ENCODE measurements around the gene CPZ. TPM values are rescaled to one million over a fixed set of nuclear protein-coding genes. Genes with fewer than 3 reads are reported as not detected.

CPZ gene
- total and polyA plus RNA-seq, 10 of the 15 experiments (the other 5 are each of a cell fraction or from before 2014, with no cell fraction given): not detected

DNA sequence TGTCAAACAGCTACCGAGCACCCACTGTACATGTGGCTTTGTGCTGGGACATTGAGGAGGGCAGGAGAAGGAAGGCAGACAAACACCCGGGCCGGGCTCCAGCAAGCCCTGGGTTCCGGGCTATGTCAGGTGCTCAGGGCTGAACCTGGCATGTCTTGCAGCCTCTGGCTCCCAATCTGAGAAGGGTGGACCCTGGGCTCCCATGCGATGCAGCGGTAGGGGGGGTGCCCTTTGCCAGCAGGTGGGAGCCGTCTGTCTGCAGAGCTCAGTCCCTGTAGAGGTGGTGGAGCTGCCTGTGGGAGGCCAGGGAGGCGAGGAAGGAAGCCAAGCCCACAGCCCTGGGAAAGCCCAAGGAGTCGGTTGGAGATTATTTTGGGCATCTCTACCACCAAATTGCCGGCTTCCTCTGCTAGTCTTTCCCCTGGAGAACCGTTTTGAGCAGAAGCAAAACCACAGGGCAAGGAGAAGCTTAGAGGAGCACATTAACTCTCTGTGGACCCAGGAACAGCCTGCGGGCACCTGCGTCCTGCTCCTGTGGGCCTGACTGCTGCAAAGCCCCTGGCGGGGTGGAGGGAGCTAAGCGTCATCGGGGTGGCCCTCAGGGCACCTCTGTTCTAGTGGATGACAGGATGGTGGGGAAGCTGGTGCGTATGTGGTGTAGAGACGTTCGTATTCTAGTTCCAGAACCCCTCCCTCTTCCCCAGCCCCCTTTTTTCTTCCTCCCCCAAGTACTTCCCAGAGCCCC lies 10.3 kb downstream of the CPZ start (continued):
- TF ChIP-seq, protein P1, sequence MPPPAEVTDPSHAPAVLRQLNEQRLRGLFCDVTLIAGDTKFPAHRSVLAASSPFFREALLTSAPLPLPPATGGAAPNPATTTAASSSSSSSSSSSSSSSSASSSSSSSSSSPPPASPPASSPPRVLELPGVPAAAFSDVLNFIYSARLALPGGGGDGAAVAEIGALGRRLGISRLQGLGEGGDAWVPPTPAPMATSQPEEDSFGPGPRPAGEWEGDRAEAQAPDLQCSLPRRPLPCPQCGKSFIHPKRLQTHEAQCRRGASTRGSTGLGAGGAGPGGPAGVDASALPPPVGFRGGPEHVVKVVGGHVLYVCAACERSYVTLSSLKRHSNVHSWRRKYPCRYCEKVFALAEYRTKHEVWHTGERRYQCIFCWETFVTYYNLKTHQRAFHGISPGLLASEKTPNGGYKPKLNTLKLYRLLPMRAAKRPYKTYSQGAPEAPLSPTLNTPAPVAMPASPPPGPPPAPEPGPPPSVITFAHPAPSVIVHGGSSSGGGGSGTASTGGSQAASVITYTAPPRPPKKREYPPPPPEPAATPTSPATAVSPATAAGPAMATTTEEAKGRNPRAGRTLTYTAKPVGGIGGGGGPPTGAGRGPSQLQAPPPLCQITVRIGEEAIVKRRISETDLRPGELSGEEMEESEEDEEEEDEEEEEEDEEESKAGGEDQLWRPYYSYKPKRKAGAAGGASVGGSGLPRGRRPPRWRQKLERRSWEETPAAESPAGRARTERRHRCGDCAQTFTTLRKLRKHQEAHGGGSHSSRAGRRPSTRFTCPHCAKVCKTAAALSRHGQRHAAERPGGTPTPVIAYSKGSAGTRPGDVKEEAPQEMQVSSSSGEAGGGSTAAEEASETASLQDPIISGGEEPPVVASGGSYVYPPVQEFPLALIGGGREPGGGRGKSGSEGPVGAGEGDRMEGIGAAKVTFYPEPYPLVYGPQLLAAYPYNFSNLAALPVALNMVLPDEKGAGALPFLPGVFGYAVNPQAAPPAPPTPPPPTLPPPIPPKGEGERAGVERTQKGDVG (CRISPR knock-in tag; IDR thresholded peaks at IDR 0.05): no peak

DNA sequence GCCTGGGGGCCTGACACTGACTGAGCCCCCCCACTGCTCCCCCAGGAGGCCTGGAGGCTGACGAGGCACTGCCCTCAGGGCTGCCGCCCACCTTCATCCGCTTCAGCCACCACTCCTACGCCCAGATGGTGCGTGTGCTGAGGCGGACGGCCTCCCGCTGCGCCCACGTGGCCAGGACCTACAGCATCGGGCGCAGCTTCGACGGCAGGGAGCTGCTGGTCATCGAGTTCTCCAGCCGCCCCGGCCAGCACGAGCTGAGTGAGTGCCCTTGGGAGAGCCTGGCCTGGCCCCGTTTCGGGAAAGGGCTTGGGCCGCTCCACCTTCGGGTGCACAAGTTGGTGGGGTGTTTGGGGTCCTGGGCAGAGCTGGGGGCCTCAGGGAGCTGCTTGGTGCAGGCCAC lies 11.4 kb downstream of the CPZ start:
- intact Hi-C loops (cut with micrococcal nuclease; ENCODE audit: unreplicated experiment): no loop called here
- no peak overlapping the region for H2AFZ ChIP-seq (ENCODE audit: control insufficient read depth, low read depth, low read length)
- H3K79me2 ChIP-seq (ENCODE audit: control insufficient read depth, insufficient read depth, low read length): no peaks in the 10 kb centered on the region
- no peaks in the 10 kb centered on the region for H3K4me1 ChIP-seq (ENCODE audit: control insufficient read depth, insufficient read depth, low read length)
- FAIRE-seq (no peak), DNase-seq (ENCODE audit: low read depth, low spot score) (no peak), ATAC-seq (no peak)
- no peak overlapping the region for H3K4me3 ChIP-seq
- H3K9me3 ChIP-seq (replicated peaks; ENCODE audit: control insufficient read depth, insufficient read depth, low read length): no peaks in the 10 kb centered on the region
- SMC1A ChIA-PET (ENCODE audit: uncharacterized antibody, unreplicated experiment): no interaction called here
- H3K27ac ChIP-seq (ENCODE audit: control insufficient read depth, insufficient read depth): no peak overlapping the region
- BruUV-seq (replicated peaks): no TSS peak
- H3K4me2 ChIP-seq (ENCODE audit: control insufficient read depth, insufficient read depth): no peak overlapping the region
- H4K20me1 ChIP-seq (ENCODE audit: control insufficient read depth, insufficient read depth): no peaks in the 10 kb centered on the region
- in situ Hi-C loops (cut with MboI): no loop called here
- no peak overlapping the region for H3K9ac ChIP-seq (ENCODE audit: control insufficient read depth, insufficient read depth, low read length)
- CTCF ChIA-PET: no interaction called here
- no peaks in the 10 kb centered on the region for H3K36me3 ChIP-seq (ENCODE audit: control insufficient read depth in 2 of 2, insufficient read depth in 2 of 2, low read length in 1 of 2)
- RAD21 ChIA-PET (ENCODE audit: unreplicated experiment): no interaction called here
- no peaks in the 10 kb centered on the region; a peak in 1 of 4 replicates for H3K27me3 ChIP-seq (replicated peaks in 1 of 2; ENCODE audit: control insufficient read depth in 2 of 2, insufficient read depth in 2 of 2, low read length in 1 of 2)
- POLR2A ChIA-PET: no interaction called here
- WGBS (ENCODE audit: insufficient coverage, insufficient replicate concordance, low lambda C conversion rate, missing lambda C conversion rate): 10% methylated on average over 14 of the region's 22 CpGs
- no peak for TF ChIP-seq CBX5 (IDR thresholded peaks at IDR 0.05; ENCODE audit: low read depth)
- no peak for TF ChIP-seq SIN3A (IDR thresholded peaks at IDR 0.05; ENCODE audit: low read depth, low read length)
- TF ChIP-seq, protein P2, sequence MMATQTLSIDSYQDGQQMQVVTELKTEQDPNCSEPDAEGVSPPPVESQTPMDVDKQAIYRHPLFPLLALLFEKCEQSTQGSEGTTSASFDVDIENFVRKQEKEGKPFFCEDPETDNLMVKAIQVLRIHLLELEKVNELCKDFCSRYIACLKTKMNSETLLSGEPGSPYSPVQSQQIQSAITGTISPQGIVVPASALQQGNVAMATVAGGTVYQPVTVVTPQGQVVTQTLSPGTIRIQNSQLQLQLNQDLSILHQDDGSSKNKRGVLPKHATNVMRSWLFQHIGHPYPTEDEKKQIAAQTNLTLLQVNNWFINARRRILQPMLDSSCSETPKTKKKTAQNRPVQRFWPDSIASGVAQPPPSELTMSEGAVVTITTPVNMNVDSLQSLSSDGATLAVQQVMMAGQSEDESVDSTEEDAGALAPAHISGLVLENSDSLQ (IDR thresholded peaks at IDR 0.05): no peak
- no peak for TF ChIP-seq PAX8 (IDR thresholded peaks at IDR 0.05)
- TF ChIP-seq PML (IDR thresholded peaks at IDR 0.05; ENCODE audit: low read length): no peak
- TF ChIP-seq ZNF207 (IDR thresholded peaks at IDR 0.05; ENCODE audit: borderline replicate concordance): no peak
- TF ChIP-seq SP1 (IDR thresholded peaks at IDR 0.05; ENCODE audit: low read depth, low read length): no peak
- TF ChIP-seq TAF1 (IDR thresholded peaks at IDR 0.05; ENCODE audit: borderline replicate concordance, low read depth, low read length): no peak
- TF ChIP-seq, protein P3, sequence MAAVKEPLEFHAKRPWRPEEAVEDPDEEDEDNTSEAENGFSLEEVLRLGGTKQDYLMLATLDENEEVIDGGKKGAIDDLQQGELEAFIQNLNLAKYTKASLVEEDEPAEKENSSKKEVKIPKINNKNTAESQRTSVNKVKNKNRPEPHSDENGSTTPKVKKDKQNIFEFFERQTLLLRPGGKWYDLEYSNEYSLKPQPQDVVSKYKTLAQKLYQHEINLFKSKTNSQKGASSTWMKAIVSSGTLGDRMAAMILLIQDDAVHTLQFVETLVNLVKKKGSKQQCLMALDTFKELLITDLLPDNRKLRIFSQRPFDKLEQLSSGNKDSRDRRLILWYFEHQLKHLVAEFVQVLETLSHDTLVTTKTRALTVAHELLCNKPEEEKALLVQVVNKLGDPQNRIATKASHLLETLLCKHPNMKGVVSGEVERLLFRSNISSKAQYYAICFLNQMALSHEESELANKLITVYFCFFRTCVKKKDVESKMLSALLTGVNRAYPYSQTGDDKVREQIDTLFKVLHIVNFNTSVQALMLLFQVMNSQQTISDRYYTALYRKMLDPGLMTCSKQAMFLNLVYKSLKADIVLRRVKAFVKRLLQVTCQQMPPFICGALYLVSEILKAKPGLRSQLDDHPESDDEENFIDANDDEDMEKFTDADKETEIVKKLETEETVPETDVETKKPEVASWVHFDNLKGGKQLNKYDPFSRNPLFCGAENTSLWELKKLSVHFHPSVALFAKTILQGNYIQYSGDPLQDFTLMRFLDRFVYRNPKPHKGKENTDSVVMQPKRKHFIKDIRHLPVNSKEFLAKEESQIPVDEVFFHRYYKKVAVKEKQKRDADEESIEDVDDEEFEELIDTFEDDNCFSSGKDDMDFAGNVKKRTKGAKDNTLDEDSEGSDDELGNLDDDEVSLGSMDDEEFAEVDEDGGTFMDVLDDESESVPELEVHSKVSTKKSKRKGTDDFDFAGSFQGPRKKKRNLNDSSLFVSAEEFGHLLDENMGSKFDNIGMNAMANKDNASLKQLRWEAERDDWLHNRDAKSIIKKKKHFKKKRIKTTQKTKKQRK (IDR thresholded peaks at IDR 0.05; ENCODE audit: low read depth, low read length): no peak
- TF ChIP-seq BHLHE40 (IDR thresholded peaks at IDR 0.05; ENCODE audit: borderline replicate concordance in 1 of 2, low read depth in 2 of 2, low read length in 1 of 2): no peak
- TF ChIP-seq NRF1 (conservative IDR thresholded peaks at IDR 0.05; ENCODE audit: low read depth, low read length): no peak
- TF ChIP-seq, protein P4, sequence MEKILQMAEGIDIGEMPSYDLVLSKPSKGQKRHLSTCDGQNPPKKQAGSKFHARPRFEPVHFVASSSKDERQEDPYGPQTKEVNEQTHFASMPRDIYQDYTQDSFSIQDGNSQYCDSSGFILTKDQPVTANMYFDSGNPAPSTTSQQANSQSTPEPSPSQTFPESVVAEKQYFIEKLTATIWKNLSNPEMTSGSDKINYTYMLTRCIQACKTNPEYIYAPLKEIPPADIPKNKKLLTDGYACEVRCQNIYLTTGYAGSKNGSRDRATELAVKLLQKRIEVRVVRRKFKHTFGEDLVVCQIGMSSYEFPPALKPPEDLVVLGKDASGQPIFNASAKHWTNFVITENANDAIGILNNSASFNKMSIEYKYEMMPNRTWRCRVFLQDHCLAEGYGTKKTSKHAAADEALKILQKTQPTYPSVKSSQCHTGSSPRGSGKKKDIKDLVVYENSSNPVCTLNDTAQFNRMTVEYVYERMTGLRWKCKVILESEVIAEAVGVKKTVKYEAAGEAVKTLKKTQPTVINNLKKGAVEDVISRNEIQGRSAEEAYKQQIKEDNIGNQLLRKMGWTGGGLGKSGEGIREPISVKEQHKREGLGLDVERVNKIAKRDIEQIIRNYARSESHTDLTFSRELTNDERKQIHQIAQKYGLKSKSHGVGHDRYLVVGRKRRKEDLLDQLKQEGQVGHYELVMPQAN (conservative IDR thresholded peaks at IDR 0.05): no peak

All from GM12878 (cell line).